GM12878 (cell line): ENCODE results near the gene PCDH15. TPM values are rescaled to one million over a fixed set of nuclear protein-coding genes. Genes with fewer than 3 reads are reported as not detected.

Experiments used
- ATAC-seq: fragments of 200-7000 bp; cut with Tn5 transposase; 3 replicates; pipeline ENCODE4 v1.9.1; 2020; ENCODE audit warnings: mild to moderate bottlenecking, moderate library complexity
- BruUV-seq: library from RNA; stranded (reverse); fragments of 400-500 nt; replicated peaks from 2 replicates; lab custom pipeline; 2021; lab: Mats Ljungman, UMichigan
- CTCF ChIA-PET: fragments of 300-600 bp; sonication (Branson Sonifier 250); formaldehyde crosslinking; extraction: SDS; loops from one replicate; lab custom pipeline; 2021; ENCODE audit warnings: inconsistent platforms; lab: Yijun Ruan, JAX
- POLR2A ChIA-PET: fragments of 350-600 bp; formaldehyde crosslinking; extraction: SDS; loops from one replicate; lab custom pipeline; 2021; ENCODE audit warnings: inconsistent platforms; lab: Charles Lee
- RAD21 ChIA-PET: fragments of 300-600 bp; sonication (Branson Sonifier 250); formaldehyde crosslinking; loops from one replicate; lab custom pipeline; 2023; ENCODE audit warnings: antibody characterized with exemption; ENCODE audit not compliant: unreplicated experiment; lab: Charles Lee
- SMC1A ChIA-PET: fragments of 300-600 bp; sonication (Branson Sonifier 250); formaldehyde crosslinking; loops from one replicate; lab custom pipeline; 2023; ENCODE audit not compliant: unreplicated experiment, uncharacterized antibody; lab: Charles Lee
- DNase-seq: peaks from one replicate; pipeline ENCODE4 v3.0.0-alpha.2; 2011; ENCODE audit warnings: low read depth, low spot score
- FAIRE-seq: peaks from 3 replicates; lab custom pipeline; 2011; peaks lifted over from hg19 to GRCh38; lab: Jason Lieb, UNC
- H2AFZ ChIP-seq: 2 replicates; pipeline ENCODE4 v1.6.0; 2011; ENCODE audit warnings: low read depth, low read length, control low read depth; ENCODE audit not compliant: control insufficient read depth
- H3K27ac ChIP-seq: 2 replicates; pipeline ENCODE4 v1.5.1; 2011; ENCODE audit warnings: control low read depth; ENCODE audit not compliant: control insufficient read depth, insufficient read depth
- H3K27me3 ChIP-seq, 2 experiments: replicated peaks in 1 of 2; 2 replicates each; pipeline versions ENCODE4 v1.6.0 to v1.6.1; 2011; ENCODE audit warnings: low read length in 1 of 2; ENCODE audit not compliant: control insufficient read depth in 2 of 2, insufficient read depth in 2 of 2
- H3K36me3 ChIP-seq, 2 experiments: 2 replicates each; pipeline ENCODE4 v1.5.1; 2011; ENCODE audit warnings: low read length in 1 of 2; ENCODE audit not compliant: control insufficient read depth in 2 of 2, insufficient read depth in 2 of 2
- H3K4me1 ChIP-seq: 2 replicates; pipeline ENCODE4 v1.6.1; 2011; ENCODE audit warnings: mild to moderate bottlenecking, low read length, moderate library complexity, mixed read lengths; ENCODE audit not compliant: control insufficient read depth, insufficient read depth
- H3K4me2 ChIP-seq: 2 replicates; pipeline ENCODE4 v1.6.0; 2011; ENCODE audit warnings: control low read depth; ENCODE audit not compliant: control insufficient read depth, insufficient read depth
- H3K4me3 ChIP-seq: fragments of 200-600 bp; sonication (generic); 2 replicates; pipeline ENCODE4 v1.5.1; 2016
- H3K79me2 ChIP-seq: 2 replicates; pipeline ENCODE4 v1.6.0; 2011; ENCODE audit warnings: low read length; ENCODE audit not compliant: control insufficient read depth, insufficient read depth
- H3K9ac ChIP-seq: 2 replicates; pipeline ENCODE4 v1.8.0; 2011; ENCODE audit warnings: low read length, control low read depth, mixed read lengths; ENCODE audit not compliant: control insufficient read depth, insufficient read depth
- H3K9me3 ChIP-seq: replicated peaks from 3 replicates; pipeline ENCODE4 v1.5.1; 2011; ENCODE audit warnings: mild to moderate bottlenecking, low read length; ENCODE audit not compliant: control insufficient read depth, insufficient read depth
- H4K20me1 ChIP-seq: 2 replicates; pipeline ENCODE4 v1.6.0; 2011; ENCODE audit not compliant: control insufficient read depth, insufficient read depth
- CBX3 ChIP-seq: fragments of 200-600 bp; sonication (generic); IDR thresholded peaks from 2 replicates; pipeline ENCODE4 v1.6.1; 2016; ENCODE audit warnings: low read depth, borderline replicate concordance
- E4F1 ChIP-seq: fragments of 450-650 bp; IDR thresholded peaks from 2 replicates; pipeline ENCODE4 v1.6.1; 2018; ENCODE audit warnings: borderline replicate concordance, mild to moderate bottlenecking; ENCODE audit not compliant: partially characterized antibody
- EP300 ChIP-seq, 2 experiments: fragments of 150-350 bp in 1 of 2; IDR thresholded peaks; 2 replicates each; pipeline ENCODE4 v1.6.1; 2011 to 2012; ENCODE audit warnings: low read depth in 2 of 2, low read length in 2 of 2, borderline replicate concordance in 1 of 2, improper control_type of control experiment in 1 of 2, inconsistent platforms in 1 of 2; ENCODE audit not compliant: control insufficient read depth in 1 of 2
- JUND ChIP-seq: IDR thresholded peaks from 2 replicates; pipeline ENCODE4 v1.6.1; 2012; ENCODE audit warnings: low read depth, mild to moderate bottlenecking, low read length, improper control_type of control experiment, moderate library complexity
- KDM1A ChIP-seq: fragments of 200-600 bp; sonication (generic); IDR thresholded peaks from 2 replicates; pipeline ENCODE4 v1.6.1; 2016; ENCODE audit warnings: borderline replicate concordance
- MYB ChIP-seq: fragments of 150-350 bp; IDR thresholded peaks from 2 replicates; pipeline ENCODE4 v1.6.1; 2014; ENCODE audit warnings: mild to moderate bottlenecking, low read depth, low read length, borderline replicate concordance
- NR2F1 ChIP-seq: fragments of 450-650 bp; conservative IDR thresholded peaks from 2 replicates; pipeline ENCODE4 v1.6.1; 2017; ENCODE audit warnings: mild to moderate bottlenecking
- PAX8 ChIP-seq: fragments of 450-650 bp; IDR thresholded peaks from 2 replicates; pipeline ENCODE4 v1.6.1; 2017; ENCODE audit warnings: mild to moderate bottlenecking, moderate library complexity
- PML ChIP-seq: IDR thresholded peaks from 2 replicates; pipeline ENCODE4 v1.6.1; 2012; ENCODE audit warnings: low read length, inconsistent platforms
- RBBP5 ChIP-seq: fragments of 200-600 bp; sonication (generic); conservative IDR thresholded peaks from 2 replicates; pipeline ENCODE4 v1.6.1; 2016
- SPI1 ChIP-seq: IDR thresholded peaks from 2 replicates; pipeline ENCODE4 v1.6.1; 2011; ENCODE audit warnings: low read depth, mild to moderate bottlenecking, low read length, moderate library complexity, borderline replicate concordance; ENCODE audit not compliant: insufficient read depth
- TCF3 ChIP-seq: IDR thresholded peaks from 2 replicates; pipeline ENCODE4 v1.6.1; 2012; ENCODE audit warnings: low read depth, mild to moderate bottlenecking, low read length, borderline replicate concordance; ENCODE audit not compliant: insufficient read depth
- YBX1 ChIP-seq: fragments of 450-650 bp; IDR thresholded peaks from 2 replicates; pipeline ENCODE4 v1.6.1; 2016; ENCODE audit warnings: antibody characterized with exemption
- ZBED1 ChIP-seq: IDR thresholded peaks from 2 replicates; pipeline ENCODE4 v1.6.1; 2016; ENCODE audit warnings: borderline replicate concordance
- ZNF217 ChIP-seq: fragments of 450-650 bp; IDR thresholded peaks from 2 replicates; pipeline ENCODE4 v1.6.1; 2017; ENCODE audit warnings: antibody characterized with exemption, mild to moderate bottlenecking
- ZNF274 ChIP-seq: IDR thresholded peaks from one replicate; pipeline ENCODE4 v1.8.0; 2011; ENCODE audit not compliant: insufficient read length, insufficient read depth
- WGBS: methylation state at CpG from one replicate; pipeline ENCODE4 v1.1.6; 2016; ENCODE audit warnings: low lambda C conversion rate; ENCODE audit not compliant: insufficient replicate concordance, insufficient coverage; ENCODE audit errors: missing lambda C conversion rate; 5-methylcytosine and 5-hydroxymethylcytosine counted together
- in situ Hi-C: fragments of 300-500 bp; cut with MboI; formaldehyde crosslinking; loops from 9 replicates; pipeline ENCODE4 v1.14.3; 2018; ENCODE audit warnings: mixed read lengths
- intact Hi-C: fragments of 100-400 bp; cut with micrococcal nuclease; formaldehyde crosslinking; loops from one replicate; pipeline ENCODE4 v1.14.2; 2022; ENCODE audit not compliant: unreplicated experiment
- polyA plus RNA-seq, 11 experiments: library from polyadenylated mRNA; depleted of rRNA in 4 of 11; unstranded in 6 of 11; stranded (reverse) in 5 of 11; fragments of >200 nt; fragmentation: Nextera tagmentation in 4 of 11; fragmentation: Illumina TruSeq in 1 of 11; extraction: Ambion mirVana in 4 of 11; extraction: Trizol in 1 of 11; gene quantifications; 1 replicate in 1 of 11; 2 replicates in 10 of 11; pipeline versions ENCODE4 v1.2.1 to v1.2.3, GENCODE V29; 2011 to 2016; ENCODE audit warnings: inconsistent platforms in 2 of 11, missing spikeins in 2 of 11, low read depth in 1 of 11
- total RNA-seq, 4 experiments: library from RNA; depleted of rRNA in 3 of 4; stranded (reverse); fragments of >200 nt in 3 of 4; fragmentation: Illumina TruSeq in 1 of 4; extraction: Trizol in 1 of 4; gene quantifications; 2 replicates each; pipeline versions ENCODE4 v1.2.1 to v1.2.3, GENCODE V29; 2013 to 2021
- TF ChIP-seq, protein P1 (sequence below): fragments of 150-350 bp; IDR thresholded peaks from 2 replicates; pipeline ENCODE4 v1.6.1; 2014; ENCODE audit warnings: mild to moderate bottlenecking, low read depth, low read length
- TF ChIP-seq, protein P2 (sequence below): fragments of 450-650 bp; IDR thresholded peaks from 2 replicates; pipeline ENCODE4 v1.6.1; 2017; ENCODE audit warnings: antibody characterized with exemption, mild to moderate bottlenecking, moderate library complexity

PCDH15 gene
- total and polyA plus RNA-seq, 10 of the 15 experiments (the other 5 are each of a cell fraction or from before 2014, with no cell fraction given), result 0.03 to 0.52 (median 0.07) TPM; not detected in 6

GRCh38 chr10:54125098-54125747 lies 675.8 kb downstream of the PCDH15 start:
- no peak for FAIRE-seq

More at GRCh38 chr10:54125098-54125747, 675.8 kb downstream of the PCDH15 start:
- H4K20me1 ChIP-seq, result no peaks in the 10 kb centered on the region
- RAD21 ChIA-PET, result interaction anchor here (0.9 to 2.0 kb wide), 3 partner anchors 14 to 30 kb away, joined by 3 to 12 read pairs (median 4); no protein-coding TSS in a partner anchor
- H2AFZ ChIP-seq, result no peak overlapping the region
- H3K9ac ChIP-seq, result no peak overlapping the region
- POLR2A ChIA-PET, result interaction anchor here (1.1 kb wide), 1 partner anchor 59 kb away, joined by 3 read pairs; no protein-coding TSS in a partner anchor
- no TSS peak for BruUV-seq
- CTCF ChIA-PET, result interaction anchor here (0.7 to 2.9 kb wide), 2 partner anchors 8 to 678 kb away, joined by 3 to 13 read pairs; no protein-coding TSS in a partner anchor
- DNase-seq, result no peak
- 1% methylated on average over 3 of the region's 3 CpGs for WGBS
- H3K4me2 ChIP-seq, result no peak overlapping the region
- no peaks in the 10 kb centered on the region for H3K79me2 ChIP-seq
- TF ChIP-seq, protein P1, sequence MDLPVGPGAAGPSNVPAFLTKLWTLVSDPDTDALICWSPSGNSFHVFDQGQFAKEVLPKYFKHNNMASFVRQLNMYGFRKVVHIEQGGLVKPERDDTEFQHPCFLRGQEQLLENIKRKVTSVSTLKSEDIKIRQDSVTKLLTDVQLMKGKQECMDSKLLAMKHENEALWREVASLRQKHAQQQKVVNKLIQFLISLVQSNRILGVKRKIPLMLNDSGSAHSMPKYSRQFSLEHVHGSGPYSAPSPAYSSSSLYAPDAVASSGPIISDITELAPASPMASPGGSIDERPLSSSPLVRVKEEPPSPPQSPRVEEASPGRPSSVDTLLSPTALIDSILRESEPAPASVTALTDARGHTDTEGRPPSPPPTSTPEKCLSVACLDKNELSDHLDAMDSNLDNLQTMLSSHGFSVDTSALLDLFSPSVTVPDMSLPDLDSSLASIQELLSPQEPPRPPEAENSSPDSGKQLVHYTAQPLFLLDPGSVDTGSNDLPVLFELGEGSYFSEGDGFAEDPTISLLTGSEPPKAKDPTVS, result no peak
- TF ChIP-seq EP300 (IDR thresholded peaks at IDR 0.05; ENCODE audit: borderline replicate concordance in 1 of 2, control insufficient read depth in 1 of 2, low read depth in 2 of 2, low read length in 2 of 2) (no peak), TCF3 (no peak), ZBED1 (no peak), MYB (no peak), JUND (no peak), E4F1 (no peak), SPI1 (no peak), RBBP5 (no peak), PAX8 (no peak), ZNF217 (no peak), KDM1A (no peak), PML (no peak), ZNF274 (no peak), YBX1 (no peak), CBX3 (no peak), NR2F1 (no peak)
- TF ChIP-seq, protein P2, sequence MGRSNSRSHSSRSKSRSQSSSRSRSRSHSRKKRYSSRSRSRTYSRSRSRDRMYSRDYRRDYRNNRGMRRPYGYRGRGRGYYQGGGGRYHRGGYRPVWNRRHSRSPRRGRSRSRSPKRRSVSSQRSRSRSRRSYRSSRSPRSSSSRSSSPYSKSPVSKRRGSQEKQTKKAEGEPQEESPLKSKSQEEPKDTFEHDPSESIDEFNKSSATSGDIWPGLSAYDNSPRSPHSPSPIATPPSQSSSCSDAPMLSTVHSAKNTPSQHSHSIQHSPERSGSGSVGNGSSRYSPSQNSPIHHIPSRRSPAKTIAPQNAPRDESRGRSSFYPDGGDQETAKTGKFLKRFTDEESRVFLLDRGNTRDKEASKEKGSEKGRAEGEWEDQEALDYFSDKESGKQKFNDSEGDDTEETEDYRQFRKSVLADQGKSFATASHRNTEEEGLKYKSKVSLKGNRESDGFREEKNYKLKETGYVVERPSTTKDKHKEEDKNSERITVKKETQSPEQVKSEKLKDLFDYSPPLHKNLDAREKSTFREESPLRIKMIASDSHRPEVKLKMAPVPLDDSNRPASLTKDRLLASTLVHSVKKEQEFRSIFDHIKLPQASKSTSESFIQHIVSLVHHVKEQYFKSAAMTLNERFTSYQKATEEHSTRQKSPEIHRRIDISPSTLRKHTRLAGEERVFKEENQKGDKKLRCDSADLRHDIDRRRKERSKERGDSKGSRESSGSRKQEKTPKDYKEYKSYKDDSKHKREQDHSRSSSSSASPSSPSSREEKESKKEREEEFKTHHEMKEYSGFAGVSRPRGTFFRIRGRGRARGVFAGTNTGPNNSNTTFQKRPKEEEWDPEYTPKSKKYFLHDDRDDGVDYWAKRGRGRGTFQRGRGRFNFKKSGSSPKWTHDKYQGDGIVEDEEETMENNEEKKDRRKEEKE, result no peak
- no peak overlapping the region for H3K4me3 ChIP-seq
- in situ Hi-C loops, result no loop called here
- no peaks in the 10 kb centered on the region for H3K9me3 ChIP-seq
- intact Hi-C loops, result no loop called here
- SMC1A ChIA-PET, result interaction anchor here (0.8 to 1.5 kb wide), 5 partner anchors 8 to 128 kb away, joined by 3 to 6 read pairs (median 4); no protein-coding TSS in a partner anchor
- no peaks in the 10 kb centered on the region for H3K27me3 ChIP-seq
- ATAC-seq, result no peak
- H3K36me3 ChIP-seq, result no peaks in the 10 kb centered on the region
- no peaks in the 10 kb centered on the region for H3K4me1 ChIP-seq
- no peak overlapping the region for H3K27ac ChIP-seq
